Neural crest cell (in vitro differentiated cells): ENCODE data around the gene XIST. TPM values are rescaled to one million over a fixed set of nuclear protein-coding genes. Genes with fewer than 3 reads are reported as not detected.
"Not testable (repeated sequence)": the region's sequence is repeated elsewhere in the genome, so short reads cannot be mapped to it uniquely, and the experiment has no call there.

Experiments used
- DNase-seq: peaks from one replicate; pipeline ENCODE4 v3.0.0; 2021; ENCODE audit warnings: low read depth, mixed read lengths, low spot score
- H3K27ac Mint-ChIP-seq: one replicate; pipeline ENCODE4 v1.8.0; 2021; ENCODE audit warnings: mild to moderate bottlenecking, mixed read lengths; ENCODE audit not compliant: unreplicated experiment
- H3K27me3 Mint-ChIP-seq: 2 replicates; pipeline ENCODE4 v1.8.0; 2021; ENCODE audit warnings: low read depth, mild to moderate bottlenecking, mixed read lengths
- H3K36me3 Mint-ChIP-seq: 2 replicates; pipeline ENCODE4 v1.8.0; 2021; ENCODE audit warnings: low read depth, mild to moderate bottlenecking, mixed read lengths
- H3K4me1 Mint-ChIP-seq: 2 replicates; pipeline ENCODE4 v1.8.0; 2021; ENCODE audit warnings: mixed read lengths
- H3K4me3 Mint-ChIP-seq: one replicate; pipeline ENCODE4 v1.8.0; 2021; ENCODE audit warnings: mild to moderate bottlenecking, mixed read lengths
- H3K9me3 Mint-ChIP-seq: 2 replicates; pipeline ENCODE4 v1.8.0; 2021; ENCODE audit warnings: mixed read lengths
- total RNA-seq: library from RNA; stranded (reverse); gene quantifications from 2 replicates; pipeline ENCODE4 v1.2.1, GENCODE V29; 2021
- TF ChIP-seq, protein P1 (sequence below): fragments of 200-600 bp; sonication (generic); conservative IDR thresholded peaks from 2 replicates; pipeline ENCODE4 v1.5.0; 2021; ENCODE audit warnings: antibody characterized with exemption, mild to moderate bottlenecking

XIST gene
- total RNA-seq, 1 donor from 2014 or later: not detected

DNA sequence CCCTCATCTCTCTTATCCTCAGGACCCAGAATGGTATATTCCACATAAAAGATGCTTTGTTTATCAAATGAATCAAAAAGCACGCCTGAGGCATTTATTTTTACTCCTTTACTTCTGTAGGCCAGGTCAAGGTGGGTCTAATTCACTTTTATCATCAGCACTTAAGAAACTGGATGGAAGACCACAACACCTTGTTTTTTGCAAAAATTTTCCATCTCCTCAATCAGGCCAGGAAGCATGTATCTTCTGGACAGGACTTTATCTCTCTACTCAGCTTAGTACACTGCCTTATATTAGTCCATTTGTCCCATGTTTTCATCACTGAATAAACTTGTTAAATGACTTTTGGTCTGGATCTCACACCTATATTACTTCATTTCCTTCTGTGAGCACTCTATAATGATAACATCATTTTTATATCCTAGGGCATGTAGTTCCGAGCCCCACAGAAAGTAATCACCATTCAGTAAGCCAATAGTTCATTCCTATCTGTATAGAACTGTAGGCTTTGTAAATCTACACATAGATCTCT, 29.0 kb downstream of the XIST start:
- Mint-ChIP-seq H3K9me3 (no peaks in the 10 kb centered on the region), H3K27ac (no peak overlapping the region), H3K4me1 (no peaks in the 10 kb centered on the region), H3K27me3 (no peaks in the 10 kb centered on the region), H3K36me3 (no peaks in the 10 kb centered on the region), H3K4me3 (no peak overlapping the region)
- TF ChIP-seq, protein P1, sequence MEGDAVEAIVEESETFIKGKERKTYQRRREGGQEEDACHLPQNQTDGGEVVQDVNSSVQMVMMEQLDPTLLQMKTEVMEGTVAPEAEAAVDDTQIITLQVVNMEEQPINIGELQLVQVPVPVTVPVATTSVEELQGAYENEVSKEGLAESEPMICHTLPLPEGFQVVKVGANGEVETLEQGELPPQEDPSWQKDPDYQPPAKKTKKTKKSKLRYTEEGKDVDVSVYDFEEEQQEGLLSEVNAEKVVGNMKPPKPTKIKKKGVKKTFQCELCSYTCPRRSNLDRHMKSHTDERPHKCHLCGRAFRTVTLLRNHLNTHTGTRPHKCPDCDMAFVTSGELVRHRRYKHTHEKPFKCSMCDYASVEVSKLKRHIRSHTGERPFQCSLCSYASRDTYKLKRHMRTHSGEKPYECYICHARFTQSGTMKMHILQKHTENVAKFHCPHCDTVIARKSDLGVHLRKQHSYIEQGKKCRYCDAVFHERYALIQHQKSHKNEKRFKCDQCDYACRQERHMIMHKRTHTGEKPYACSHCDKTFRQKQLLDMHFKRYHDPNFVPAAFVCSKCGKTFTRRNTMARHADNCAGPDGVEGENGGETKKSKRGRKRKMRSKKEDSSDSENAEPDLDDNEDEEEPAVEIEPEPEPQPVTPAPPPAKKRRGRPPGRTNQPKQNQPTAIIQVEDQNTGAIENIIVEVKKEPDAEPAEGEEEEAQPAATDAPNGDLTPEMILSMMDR: no peak
- no peak for DNase-seq

DNA sequence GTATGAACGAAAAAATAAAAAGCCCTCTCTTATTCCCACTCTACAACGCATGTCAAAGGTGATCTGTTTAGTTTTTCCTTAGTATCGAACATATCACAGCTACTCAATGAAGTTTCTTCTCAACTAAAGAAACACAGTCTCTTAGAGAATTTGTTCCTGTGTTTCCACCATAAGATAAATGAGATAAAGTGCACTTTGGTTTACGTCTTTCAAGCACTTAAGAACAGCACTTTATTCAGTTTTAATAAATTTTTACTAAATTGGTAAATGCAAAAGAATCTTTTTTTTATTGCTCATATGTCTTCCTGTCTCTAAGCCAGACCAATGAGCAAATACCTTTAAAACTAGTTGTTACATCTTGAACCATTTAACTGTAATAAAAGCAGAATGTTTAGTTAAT, 29.7 kb downstream of the XIST start:
- no peak for DNase-seq
- Mint-ChIP-seq H3K4me1 (no peaks in the 10 kb centered on the region), H3K36me3 (no peaks in the 10 kb centered on the region), H3K9me3 (no peaks in the 10 kb centered on the region), H3K4me3 (no peak overlapping the region), H3K27ac (no peak overlapping the region), H3K27me3 (no peaks in the 10 kb centered on the region)
- TF ChIP-seq, protein P1: no peak

DNA sequence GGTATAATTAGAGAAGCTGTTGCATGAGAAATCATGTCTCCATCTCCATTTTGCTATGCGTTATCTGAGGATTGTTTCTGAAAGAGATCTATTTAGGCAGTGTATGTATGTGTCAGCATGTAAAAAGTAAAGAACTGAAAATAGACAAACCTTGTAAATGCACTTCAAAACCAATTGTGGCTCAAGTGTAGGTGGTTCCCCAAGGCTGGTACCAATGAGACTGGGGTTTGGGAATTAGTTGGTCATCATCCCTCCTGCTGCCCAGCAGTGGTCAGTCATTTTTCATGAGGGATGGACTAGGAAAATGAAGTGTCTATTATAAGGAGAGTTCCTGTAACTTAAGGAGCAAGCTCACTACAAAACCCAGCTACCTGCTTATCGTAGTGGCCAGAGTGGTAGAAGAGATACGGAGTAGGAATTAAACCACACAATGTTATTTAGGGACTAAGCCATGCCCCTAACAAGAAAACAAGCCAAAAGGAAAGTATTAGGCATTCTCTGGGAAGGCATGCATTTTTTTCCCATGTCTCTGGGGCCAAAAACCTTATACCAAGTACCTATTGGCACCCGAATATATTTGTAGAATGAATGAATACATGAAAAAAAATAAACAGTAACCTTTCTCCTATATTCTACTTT, 30.5 kb downstream of the XIST start:
- TF ChIP-seq, protein P1: no peak

DNA sequence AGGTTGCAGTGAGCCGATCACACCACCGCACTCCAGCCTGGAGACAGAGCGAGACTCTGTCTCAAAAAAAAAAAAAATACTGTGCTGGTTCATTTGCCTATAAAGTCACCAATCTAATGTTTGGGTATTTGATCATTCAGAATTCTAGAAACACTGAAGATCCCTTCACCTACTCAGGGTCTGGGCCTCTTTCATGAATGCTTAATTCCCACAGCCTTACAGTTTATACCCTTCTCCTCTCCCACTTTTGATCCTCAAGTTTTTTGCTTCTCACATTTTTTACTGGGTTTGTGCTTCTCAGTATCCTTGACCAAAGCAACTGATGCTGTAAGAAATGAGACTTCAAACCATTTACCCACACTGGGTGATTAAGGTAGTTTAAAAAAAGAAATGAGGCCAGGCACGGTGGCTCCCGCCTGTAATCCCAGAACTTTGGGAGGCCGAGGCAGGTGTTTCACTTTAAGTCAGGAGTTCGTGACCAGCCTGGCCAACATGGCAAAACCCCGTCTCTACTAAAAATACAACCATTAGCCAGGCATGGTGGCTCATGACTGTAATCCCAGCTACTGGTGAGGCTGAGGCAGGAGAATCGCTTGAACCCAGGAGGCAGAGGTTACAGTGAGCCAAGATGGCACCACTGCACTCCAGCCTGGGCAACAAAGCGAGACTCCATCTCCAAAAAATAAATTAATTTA, 32.5 kb downstream of the XIST start:
- H3K27me3 Mint-ChIP-seq, H3K27ac Mint-ChIP-seq, DNase-seq, H3K4me3 Mint-ChIP-seq, H3K36me3 Mint-ChIP-seq, H3K4me1 Mint-ChIP-seq, H3K9me3 Mint-ChIP-seq: not testable (repeated sequence)

More for the DNA sequence above, 30.5 kb downstream of the XIST start:
- DNase-seq: no peak
- no peaks in the 10 kb centered on the region for H3K27me3 Mint-ChIP-seq
- H3K4me1 Mint-ChIP-seq: no peaks in the 10 kb centered on the region
- H3K4me3 Mint-ChIP-seq: no peak overlapping the region
- H3K27ac Mint-ChIP-seq: no peak overlapping the region
- no peaks in the 10 kb centered on the region for H3K9me3 Mint-ChIP-seq
- no peaks in the 10 kb centered on the region for H3K36me3 Mint-ChIP-seq

DNA sequence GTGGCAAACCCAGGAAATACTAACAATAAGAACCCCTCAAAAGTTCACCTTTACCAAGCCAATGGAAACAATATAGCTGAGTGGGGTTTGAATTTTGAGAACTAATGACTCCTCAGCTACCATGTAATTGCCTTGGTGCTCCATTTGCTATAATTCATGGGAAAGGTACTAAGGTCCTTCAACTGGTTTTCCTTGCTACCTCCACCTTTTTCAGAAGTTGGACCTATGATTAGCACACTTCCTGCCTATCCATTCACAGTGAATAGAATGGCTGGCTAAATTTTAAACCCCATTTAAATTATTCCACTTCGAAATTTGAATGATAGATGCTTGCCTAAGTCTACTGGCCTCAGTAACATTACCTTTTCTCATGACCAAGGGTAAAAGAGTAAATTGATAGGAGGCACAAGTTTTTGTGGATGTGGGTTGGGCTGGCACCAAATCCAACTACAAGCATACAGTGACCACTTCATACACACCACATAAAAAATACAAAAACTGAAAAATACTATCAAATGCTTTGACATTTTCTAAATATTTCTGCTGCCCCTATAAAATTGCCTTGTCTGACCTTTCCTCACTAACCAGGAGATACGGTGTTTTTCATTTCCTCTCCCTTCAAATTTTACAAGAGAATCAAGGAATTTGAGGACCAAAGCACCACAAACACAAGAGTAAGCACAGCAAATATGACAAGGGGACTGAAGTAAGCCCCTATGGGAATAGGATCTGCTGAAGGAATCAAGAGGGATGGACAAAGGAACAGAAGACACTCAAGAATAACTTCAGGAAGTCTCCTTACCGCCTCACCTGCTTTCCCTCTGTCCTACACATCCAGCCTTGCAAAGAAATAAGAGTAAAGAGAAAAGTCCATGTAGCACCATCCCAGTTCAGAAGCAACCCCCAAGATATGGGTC, 34.1 kb downstream of the XIST start:
- no peaks in the 10 kb centered on the region for H3K27me3 Mint-ChIP-seq
- no peak for DNase-seq
- H3K9me3 Mint-ChIP-seq: no peaks in the 10 kb centered on the region
- H3K4me1 Mint-ChIP-seq: no peaks in the 10 kb centered on the region
- TF ChIP-seq, protein P1: no peak
- no peak overlapping the region for H3K4me3 Mint-ChIP-seq
- no peaks in the 10 kb centered on the region for H3K36me3 Mint-ChIP-seq
- no peak overlapping the region for H3K27ac Mint-ChIP-seq
